GM18502 (cell line): Measurements from ENCODE around the gene UFD1.

Source experiments
- ATAC-seq: cut with Tn5 transposase; IDR thresholded peaks from one replicate; pipeline ENCODE4 v1.9.1; 2021; ENCODE audit warnings: mild to moderate bottlenecking; ENCODE audit not compliant: unreplicated experiment, poor library complexity

UFD1 gene

GRCh38 chr22:19434401-19434800 is 44.6 kb downstream of the UFD1 start:
- no peak for ATAC-seq

- peak; percentile 79 for ATAC-seq
Measured at GRCh38 chr22:19432133-19432851, 46.7 kb downstream of the UFD1 start, which contains the start of gene MRPL40. Gene MRPL40, plus strand, starts transcription at chr22:19432545. Its CDS starts 10 bp downstream, at chr22:19432555.

- peak; percentile 47 for ATAC-seq
Measured at GRCh38 chr22:19431649-19432132, 47.3 kb downstream of the UFD1 start, which contains the start of gene HIRA. Gene HIRA, minus strand, starts transcription at chr22:19431733. Its CDS starts 257 bp downstream, at chr22:19431476.

- ATAC-seq, result peak; percentile 2
Measured at GRCh38 chr22:19430890-19431541, 48.0 kb downstream of the UFD1 start.

- ATAC-seq, result no peak
Measured at GRCh38 chr22:19429950-19430889, 48.8 kb downstream of the UFD1 start.

- no peak for ATAC-seq
Measured at GRCh38 chr22:19424186-19424500, 54.9 kb downstream of the UFD1 start.

GRCh38 chr22:19422440-19423301 is 56.3 kb downstream of the UFD1 start:
- ATAC-seq, result no peak

- no peak for ATAC-seq
Measured at GRCh38 chr22:19420321-19420720, 58.7 kb downstream of the UFD1 start.

GRCh38 chr22:19419464-19420178 is 59.4 kb downstream of the UFD1 start:
- no peak for ATAC-seq

- no peak for ATAC-seq
Measured at GRCh38 chr22:19419086-19419463, 59.9 kb downstream of the UFD1 start.

GRCh38 chr22:19412923-19413322 is 66.1 kb downstream of the UFD1 start:
- no peak for ATAC-seq

- ATAC-seq, result no peak
Measured at GRCh38 chr22:19412478-19412877, 66.5 kb downstream of the UFD1 start.

- ATAC-seq, result no peak
Measured at GRCh38 chr22:19411690-19412045, 67.3 kb downstream of the UFD1 start.

- ATAC-seq, result no peak
Measured at GRCh38 chr22:19410941-19411689, 67.9 kb downstream of the UFD1 start.

GRCh38 chr22:19407649-19408606 is 71.1 kb downstream of the UFD1 start:
- ATAC-seq, result no peak

- no peak for ATAC-seq
Measured at GRCh38 chr22:19406846-19407245, 72.1 kb downstream of the UFD1 start.

GRCh38 chr22:19406281-19406811 is 72.6 kb downstream of the UFD1 start:
- ATAC-seq, result no peak
